Non-pigmented ciliary epithelial cell (primary cell): ENCODE data around the gene PALD1.

Source experiments
- DNase-seq: peaks from one replicate; pipeline ENCODE4 v3.0.0-alpha.2; 2010; ENCODE audit warnings: low read depth

PALD1 gene

DNA sequence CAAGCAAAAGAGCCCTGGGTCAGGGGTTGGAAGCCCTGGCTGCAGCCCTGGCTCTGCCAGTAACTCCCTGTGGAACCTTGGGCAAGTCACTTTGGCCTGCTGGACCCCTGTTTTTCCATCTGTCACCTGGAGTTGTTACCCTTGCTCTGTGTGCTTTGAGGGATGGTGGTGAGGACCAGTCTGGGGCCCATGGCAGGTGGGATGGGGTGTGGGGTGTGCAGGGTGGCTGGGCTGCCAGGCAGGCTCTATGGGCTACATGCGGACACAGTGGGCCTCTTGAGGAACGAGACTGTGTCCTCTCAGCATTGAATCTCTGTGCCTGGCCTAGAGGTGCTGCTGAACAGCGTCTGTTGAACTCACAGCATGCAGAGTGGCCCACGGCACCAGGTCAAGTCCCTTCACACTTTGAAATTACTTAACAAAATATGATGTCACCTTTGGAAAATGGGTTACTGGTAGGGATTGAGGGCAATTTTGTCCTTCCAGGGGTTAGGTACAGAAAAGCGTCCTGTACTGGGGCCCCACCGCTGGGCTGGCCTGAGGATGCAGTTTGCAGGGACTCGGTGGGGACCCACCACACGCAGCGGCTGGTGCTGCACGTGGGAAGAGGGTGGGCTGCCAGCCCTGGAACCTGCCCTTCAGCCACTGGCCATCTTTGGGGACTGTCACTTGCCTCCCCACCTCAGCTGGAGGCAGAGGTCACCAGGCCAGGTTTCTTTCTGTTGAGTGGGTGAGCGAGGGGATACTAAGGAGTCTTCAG, 78.7 kb downstream of the PALD1 start:
- no peak for DNase-seq

GRCh38 chr10:70557876-70558275, 79.3 kb downstream of the PALD1 start:
- DNase-seq = no peak

DNA sequence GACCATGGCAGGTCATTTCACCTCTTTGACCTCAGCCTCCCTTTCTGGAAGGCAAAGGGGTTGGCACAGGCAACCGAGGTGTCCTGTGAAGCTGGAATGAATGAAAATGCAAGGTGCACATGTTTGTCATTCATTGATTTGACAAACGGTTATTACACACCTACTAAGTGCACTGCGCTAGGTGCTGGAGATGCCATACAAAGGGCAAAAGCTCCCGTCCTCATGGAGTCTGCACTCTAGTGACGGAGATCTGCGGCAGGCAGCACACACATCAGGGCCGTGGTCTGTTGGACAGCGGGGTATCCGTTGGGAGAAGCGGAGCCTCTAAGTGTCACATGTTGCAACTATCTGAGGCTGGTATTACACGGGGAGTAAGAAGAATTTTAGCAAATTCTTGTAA, 79.7 kb downstream of the PALD1 start:
- no peak for DNase-seq

DNA sequence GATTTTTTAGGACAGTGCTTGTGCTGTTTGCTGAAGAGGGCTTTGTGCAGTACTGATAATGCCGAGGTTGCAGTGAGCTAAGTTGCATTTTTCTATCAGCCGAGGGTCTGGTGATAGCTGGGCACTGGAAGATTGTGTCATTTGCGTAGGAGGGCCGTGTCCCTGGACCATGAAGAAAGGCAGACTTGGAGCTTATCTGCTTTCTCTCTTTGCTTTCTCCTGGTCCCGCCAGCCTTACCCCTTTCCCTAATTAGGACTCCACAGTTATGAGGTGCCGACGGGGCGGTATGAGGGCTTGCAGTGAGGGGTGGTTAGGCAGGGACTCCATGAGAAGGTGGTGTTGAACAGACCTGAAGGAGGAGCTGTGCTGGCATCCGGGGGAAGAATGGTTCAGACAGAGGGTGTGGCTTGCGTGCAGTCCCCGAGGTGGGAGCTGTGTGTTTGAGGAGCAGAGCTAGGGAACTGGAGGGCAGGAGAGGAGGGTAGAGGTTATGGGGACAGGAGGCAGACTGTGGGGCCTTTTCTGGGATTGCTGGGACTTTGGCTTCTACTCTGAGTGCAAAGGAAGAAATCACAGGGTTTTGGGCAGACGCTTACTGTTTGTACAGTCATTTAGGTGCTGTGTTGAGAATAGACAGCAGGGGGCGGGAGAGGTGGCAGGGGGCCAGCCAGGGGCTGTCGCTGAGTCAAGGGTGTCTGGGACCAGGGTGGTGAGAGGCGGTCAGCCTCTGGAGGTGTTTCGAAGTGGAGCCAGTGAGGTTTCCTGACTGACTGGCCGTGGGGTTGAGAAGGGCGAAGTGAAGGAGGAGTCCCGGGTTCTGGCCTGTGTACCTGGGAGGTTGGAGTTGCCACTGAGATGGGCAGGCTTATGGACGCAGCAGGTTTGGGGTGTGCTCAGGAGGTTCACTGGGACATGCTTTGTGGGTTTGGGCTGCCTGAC, 80.6 kb downstream of the PALD1 start:
- no peak for DNase-seq

GRCh38 chr10:70559861-70560260, 81.3 kb downstream of the PALD1 start:
- no peak for DNase-seq

DNA sequence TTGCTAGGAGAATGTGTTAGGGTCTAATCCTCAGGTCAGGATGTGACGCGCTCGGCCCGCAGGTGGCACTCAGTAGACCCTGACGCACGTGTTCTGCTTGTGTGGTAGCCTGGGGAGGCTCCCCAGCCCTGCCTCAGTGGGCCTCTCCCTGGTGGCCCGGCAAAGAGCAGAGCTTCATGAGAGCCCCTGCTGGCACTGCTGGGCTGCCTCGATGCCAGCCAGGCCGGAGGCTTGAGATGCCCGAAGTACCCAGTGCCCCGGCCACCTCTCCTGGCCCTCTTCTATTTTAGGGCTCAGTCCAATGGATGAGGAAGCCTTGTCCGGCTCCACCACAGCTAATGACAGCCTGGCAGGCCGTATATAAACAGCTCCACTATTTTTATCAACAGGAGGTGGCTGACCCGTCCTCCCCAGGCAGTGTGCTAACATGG, 82.0 kb downstream of the PALD1 start:
- no peak for DNase-seq

DNA sequence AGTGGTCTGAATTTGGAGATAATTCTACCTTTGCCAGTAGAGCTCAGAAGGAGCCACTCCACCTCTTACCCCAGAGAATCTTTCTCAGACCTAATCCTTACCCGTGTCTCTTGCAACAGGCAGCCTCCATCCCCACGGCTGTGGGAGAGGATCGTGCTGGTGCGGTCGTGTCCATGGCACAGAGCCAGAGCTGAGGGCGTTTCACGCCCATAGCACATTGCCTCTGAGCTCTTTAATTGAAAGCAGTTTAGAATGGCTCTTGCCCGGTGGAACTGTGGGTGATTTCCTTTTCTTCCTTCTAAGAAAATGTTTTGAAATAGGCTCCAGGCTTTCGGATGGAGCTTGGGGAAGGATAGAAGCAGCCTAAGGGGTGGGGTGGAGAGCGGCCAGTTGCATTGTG, 82.5 kb downstream of the PALD1 start:
- no peak for DNase-seq

DNA sequence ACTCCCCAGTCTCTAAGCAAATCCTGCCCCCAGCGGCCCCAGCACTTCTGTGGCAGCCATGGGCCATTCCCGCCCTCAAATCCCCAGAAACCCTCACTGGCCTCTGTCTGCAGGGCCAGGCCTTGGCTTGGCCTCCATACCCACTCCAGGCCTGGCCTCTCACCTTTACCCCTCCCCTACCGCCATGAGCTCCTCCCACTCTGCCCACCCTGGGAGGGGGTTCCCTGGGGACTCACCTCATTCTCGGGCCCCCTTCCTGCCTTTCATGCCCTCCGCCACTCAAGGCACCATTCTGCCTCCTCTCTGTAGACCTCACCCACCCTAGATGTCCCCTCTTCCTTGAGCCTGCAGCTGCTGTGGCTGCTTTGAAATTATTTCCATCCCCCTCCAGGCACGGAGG, 83.0 kb downstream of the PALD1 start:
- DNase-seq = no peak

DNA sequence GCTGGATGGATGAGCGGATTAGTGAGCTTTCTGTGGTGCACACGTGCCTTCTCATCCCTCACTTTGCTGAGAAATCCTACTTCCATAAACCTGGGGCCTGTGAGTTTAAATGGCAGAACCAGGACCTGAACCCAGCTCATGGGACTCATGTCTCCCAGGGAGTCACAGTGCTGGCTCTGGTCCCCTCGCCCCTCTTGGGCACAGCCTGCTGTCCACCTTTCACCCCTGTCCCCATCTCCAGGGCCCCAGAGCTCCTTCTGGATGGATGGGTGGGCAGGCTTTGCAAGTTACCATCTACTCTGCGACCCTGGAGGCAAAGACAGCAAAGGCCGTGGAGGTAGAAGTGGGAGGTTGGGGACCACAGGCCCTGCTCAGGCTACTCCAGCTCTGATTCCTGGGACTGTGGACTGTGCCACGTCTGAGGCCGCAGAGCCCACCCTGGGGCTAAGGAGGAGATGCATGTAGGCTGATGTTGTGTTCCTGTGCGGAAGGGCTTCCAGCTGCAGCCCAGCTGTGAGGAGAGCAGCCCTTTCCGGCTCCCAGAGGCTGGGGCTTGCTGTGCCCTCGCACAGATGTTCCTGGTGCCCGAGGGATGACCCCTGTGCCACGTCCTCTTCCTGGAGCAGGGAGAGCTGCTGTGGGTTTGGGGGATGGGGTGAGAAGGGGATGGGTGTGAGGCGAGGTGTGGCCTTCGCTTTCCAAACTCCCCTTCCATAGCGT, 83.6 kb downstream of the PALD1 start:
- no peak for DNase-seq

DNA sequence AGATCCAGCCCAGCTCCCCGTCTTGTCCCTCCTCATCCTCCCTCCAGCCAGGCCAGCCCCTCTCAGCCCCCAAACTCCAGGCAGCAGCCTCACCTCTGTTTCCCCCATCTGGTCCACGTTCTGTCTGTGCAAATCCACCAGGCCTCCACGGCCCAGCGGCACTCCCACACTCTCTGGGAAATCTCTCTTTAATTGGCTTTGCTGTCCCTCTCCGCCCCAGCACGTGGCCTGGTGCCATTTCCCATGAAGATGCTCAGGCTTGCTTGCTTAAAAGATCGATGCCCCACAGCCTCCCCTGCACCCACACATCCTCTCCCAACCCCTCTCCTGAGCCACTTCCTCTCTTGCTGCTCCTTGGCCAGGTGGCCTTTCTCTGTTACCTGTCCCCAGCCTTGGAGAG, 84.7 kb downstream of the PALD1 start:
- no peak for DNase-seq

DNA sequence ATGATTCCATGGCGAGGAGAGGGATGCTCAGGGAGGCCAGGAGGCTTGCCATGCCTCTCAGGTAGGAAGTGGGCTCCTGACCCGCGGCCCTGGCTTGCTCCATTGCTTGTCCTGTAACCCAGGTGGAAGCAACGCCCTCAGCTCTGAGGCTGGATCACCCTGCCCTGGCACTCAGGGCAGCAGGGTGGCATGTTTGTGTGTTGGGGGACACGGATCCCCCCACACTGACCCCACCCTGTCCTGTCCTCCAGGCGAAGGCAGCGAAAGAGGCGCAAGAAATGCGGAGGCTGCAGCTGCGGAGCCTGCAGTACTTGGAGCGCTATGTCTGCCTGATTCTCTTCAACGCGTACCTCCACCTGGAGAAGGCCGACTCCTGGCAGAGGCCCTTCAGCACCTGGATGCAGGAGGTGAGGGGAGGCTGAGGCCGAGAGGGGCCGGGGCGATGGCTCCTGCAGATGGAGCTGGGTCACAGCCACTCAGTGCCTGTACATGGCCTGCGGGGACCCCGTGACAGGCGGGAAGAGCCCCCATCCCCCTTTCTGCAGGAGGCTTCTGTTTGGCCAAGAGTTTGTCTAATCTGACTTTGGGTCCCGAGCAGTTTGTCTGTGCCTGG, 85.7 kb downstream of the PALD1 start:
- DNase-seq = no peak

GRCh38 chr10:70564901-70565351, 86.4 kb downstream of the PALD1 start:
- DNase-seq = no peak

DNA sequence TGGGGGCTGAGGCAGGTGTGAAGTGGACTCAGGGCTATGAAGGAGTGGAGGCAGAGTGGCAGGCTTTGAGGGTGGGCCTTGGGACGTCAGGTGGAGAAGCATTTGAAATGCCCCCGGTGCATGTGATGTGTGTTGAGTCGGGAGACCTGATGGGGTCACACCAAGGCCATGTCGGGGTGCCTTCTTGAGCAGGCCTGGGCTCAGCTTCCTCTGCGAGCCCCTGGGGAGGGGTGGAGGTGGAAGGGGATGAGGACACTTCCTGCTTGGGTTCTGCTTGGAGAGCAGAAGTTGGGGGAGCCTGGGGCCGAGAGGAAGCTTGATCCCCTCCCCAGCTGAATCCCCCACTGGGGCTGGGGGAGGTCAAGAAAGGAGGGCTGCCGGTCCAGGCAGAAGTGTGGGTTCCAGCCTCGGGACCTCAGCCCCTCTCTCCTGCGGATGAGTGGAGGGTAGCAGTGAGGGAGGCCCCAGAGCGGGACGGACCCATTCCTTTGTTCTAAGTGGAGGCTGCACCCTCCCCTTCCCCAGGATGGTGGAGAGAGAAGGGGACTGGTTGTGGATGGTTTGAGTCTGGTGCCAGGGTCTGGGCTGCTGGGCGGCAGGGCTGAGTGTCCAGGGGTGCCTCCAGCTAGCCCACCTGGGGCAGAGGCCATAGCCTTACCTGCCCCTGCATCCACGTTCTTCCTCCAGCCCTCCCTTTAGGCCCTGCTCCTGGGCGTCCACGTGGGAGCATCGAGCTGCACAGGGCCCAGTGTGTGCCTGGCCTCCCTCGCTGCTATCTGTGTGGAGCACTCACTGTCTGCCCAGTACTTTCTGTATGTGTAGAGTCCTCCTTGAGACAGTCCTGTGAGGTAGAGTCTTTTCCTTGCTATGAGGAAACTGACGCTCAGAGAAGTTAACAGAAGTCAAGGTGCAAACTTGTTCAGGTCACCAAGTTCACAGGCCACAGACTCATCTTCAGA, 87.3 kb downstream of the PALD1 start:
- DNase-seq = no peak

GRCh38 chr10:70566515-70567290, 88.1 kb downstream of the PALD1 start:
- no peak for DNase-seq

GRCh38 chr10:70567603-70568002, 89.0 kb downstream of the PALD1 start:
- no peak for DNase-seq

DNA sequence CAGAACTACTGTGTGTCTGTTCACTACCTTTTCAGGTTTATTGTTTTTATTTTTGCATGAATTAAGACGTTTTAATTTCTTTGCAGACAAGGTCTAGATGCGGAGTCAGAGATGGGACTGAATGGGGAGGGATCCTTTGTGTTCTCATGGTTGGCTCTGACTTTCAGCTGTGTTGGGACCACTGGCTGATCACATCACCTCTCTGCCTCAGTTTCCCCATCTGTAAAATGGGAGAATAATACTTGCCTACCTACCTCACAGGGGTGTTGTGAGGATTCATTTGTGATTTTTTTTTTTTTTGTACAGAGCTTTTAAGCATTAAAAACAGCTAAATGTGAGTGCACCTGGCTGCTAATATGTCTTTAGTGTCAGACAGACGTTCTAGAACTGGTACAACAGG, 89.5 kb downstream of the PALD1 start:
- no peak for DNase-seq

DNA sequence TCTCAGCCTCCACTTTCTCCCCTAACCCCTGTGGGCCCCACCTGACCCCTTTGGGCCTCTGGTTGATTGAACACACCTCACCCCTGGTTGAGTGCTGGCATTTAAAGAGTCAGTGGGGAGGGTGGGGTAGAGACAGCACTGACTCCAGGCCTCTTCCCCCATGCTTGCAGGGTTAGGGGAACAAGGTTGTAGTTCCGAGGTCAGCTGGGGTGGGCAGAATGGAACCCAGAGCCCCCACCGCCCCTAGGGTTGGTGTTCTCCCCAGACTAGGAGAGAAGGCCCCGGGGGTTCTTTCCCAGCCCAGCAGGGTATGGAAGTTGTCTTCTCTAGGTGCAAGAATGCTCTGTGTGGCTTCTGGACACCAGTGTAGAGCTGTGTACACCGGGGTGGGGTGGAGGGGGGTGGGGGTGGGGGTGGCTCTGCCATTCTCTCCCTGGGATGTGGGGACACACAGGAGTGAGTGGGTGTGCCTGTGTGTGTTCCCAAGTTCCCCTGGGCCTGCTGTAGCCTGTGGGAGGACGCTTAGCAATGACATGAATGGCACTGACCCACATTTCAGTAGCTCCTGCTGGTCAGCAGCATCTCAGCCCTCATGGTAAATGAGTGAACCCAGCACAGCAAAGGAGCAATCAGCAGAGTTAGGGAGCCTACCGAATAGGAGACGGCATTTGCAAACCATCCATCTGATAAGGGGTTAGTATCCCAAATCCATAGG, 90.4 kb downstream of the PALD1 start:
- DNase-seq = no peak

DNA sequence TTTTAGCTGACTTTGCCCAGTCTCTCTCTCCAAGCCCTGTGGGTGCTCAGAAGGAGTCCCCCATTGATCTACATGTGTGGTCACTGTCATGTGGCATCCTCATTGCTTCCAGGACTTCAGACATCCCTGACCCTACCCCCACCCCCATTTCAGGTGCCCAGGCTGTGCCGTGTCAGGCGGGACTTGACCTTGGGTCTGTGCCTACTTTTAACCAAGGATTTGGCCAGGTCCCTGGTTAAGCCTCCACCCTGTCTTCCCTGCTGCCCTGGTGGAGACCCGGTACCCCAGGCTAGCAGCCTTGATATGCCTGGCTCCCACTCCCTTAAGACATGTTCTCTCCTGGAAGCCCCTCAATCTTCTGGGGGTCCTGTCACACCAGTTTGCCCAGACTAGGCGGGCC, 92.7 kb downstream of the PALD1 start:
- DNase-seq = no peak

GRCh38 chr10:70571636-70572439, 93.3 kb downstream of the PALD1 start:
- no peak for DNase-seq
